B cell (primary cell): Measurements from ENCODE around the gene PDCD2L. TPM values are rescaled to one million over a fixed set of nuclear protein-coding genes. Genes with fewer than 3 reads are reported as not detected.
"Not testable (repeated sequence)": the region's sequence is repeated elsewhere in the genome, so short reads cannot be mapped to it uniquely, and the experiment has no call there.

Experiments
- ATAC-seq: fragments of 200-7000 bp; cut with Tn5 transposase; one replicate; pipeline ENCODE4 v1.10.0; 2021; ENCODE audit warnings: low read depth, mild to moderate bottlenecking, moderate number of reproducible peaks, moderate library complexity
- CTCF ChIA-PET: fragments of 350-600 bp; sonication (Branson Sonifier 250); formaldehyde crosslinking; loops from one replicate; lab custom pipeline; 2021; ENCODE audit warnings: antibody characterized with exemption, inconsistent platforms; lab: Charles Lee
- POLR2A ChIA-PET: fragments of 350-600 bp; sonication (Branson Sonifier 250); formaldehyde crosslinking; loops from one replicate; lab custom pipeline; 2021; ENCODE audit warnings: antibody characterized with exemption; lab: Charles Lee
- DNase-seq: peaks from one replicate; pipeline ENCODE4 v3.0.0; 2013
- H2AFZ ChIP-seq: 2 replicates; pipeline ENCODE4 v1.6.1; 2012; ENCODE audit warnings: mild to moderate bottlenecking, low read depth, low read length; ENCODE audit not compliant: insufficient read depth, poor library complexity, severe bottlenecking
- H3K27ac ChIP-seq, 2 donors: 1 replicate in 1 of 2; 2 replicates in 1 of 2; pipeline ENCODE4 v1.5.1; 2012 to 2013; ENCODE audit warnings: low read length in 2 of 2, mild to moderate bottlenecking in 2 of 2, moderate library complexity in 1 of 2
- H3K27me3 ChIP-seq, 4 experiments: fragments of 200-600 bp in 1 of 4; sonication (generic) in 1 of 4; replicated peaks in 1 of 4; 1 replicate in 2 of 4; 2 replicates in 2 of 4; pipeline versions ENCODE4 v1.6.1 to v1.7.0; 2013 to 2016; ENCODE audit warnings: low read length in 3 of 4, mild to moderate bottlenecking in 2 of 4, mixed read lengths in 1 of 4, moderate library complexity in 1 of 4; ENCODE audit not compliant: insufficient read depth in 4 of 4, control insufficient read depth in 3 of 4; ENCODE audit errors: control extremely low read depth in 1 of 4
- H3K36me3 ChIP-seq, 2 experiments: replicated peaks in 1 of 2; 1 replicate in 1 of 2; 2 replicates in 1 of 2; pipeline versions ENCODE4 v1.6.1 to v1.7.1; 2013; ENCODE audit warnings: low read length in 1 of 2; ENCODE audit not compliant: insufficient read depth in 2 of 2, control insufficient read depth in 1 of 2; ENCODE audit errors: control extremely low read depth in 1 of 2, extremely low read depth in 1 of 2
- H3K4me1 ChIP-seq, 2 donors: fragments of 200-600 bp in 1 of 2; sonication (generic) in 1 of 2; 1 replicate in 1 of 2; 2 replicates in 1 of 2; pipeline versions ENCODE4 v1.5.1 to v1.6.1; 2013 to 2017; ENCODE audit warnings: low read length in 2 of 2; ENCODE audit not compliant: control insufficient read depth in 2 of 2, insufficient read depth in 2 of 2
- H3K4me2 ChIP-seq: replicated peaks from 2 replicates; pipeline ENCODE3; 2012; ENCODE audit warnings: mild to moderate bottlenecking, low read depth, low read length; ENCODE audit not compliant: poor library complexity, severe bottlenecking
- H3K4me3 ChIP-seq, 5 experiments: fragments of 200-600 bp in 1 of 5; sonication (generic) in 1 of 5; 1 replicate in 3 of 5; 2 replicates in 2 of 5; pipeline versions ENCODE4 v1.5.1 to v1.7.0; 2011 to 2016; ENCODE audit warnings: low read length in 4 of 5, mild to moderate bottlenecking in 4 of 5, low read depth in 2 of 5, control low read depth in 1 of 5, moderate library complexity in 1 of 5; ENCODE audit not compliant: insufficient read depth in 1 of 5; ENCODE audit errors: control extremely low read depth in 1 of 5, extremely low read depth in 1 of 5
- H3K79me2 ChIP-seq: fragments of 200-600 bp; sonication (generic); one replicate; pipeline ENCODE4 v1.6.0; 2016; ENCODE audit warnings: low read length; ENCODE audit not compliant: control insufficient read depth, insufficient read depth
- H3K9ac ChIP-seq: fragments of 200-600 bp; sonication (generic); 2 replicates; pipeline ENCODE4 v1.6.1; 2017; ENCODE audit warnings: mild to moderate bottlenecking, low read length, moderate library complexity
- H3K9me3 ChIP-seq, 3 donors: one replicate each; pipeline versions ENCODE4 v1.6.1 to v1.7.1; 2013; ENCODE audit warnings: low read length in 2 of 3; ENCODE audit not compliant: control insufficient read depth in 2 of 3, insufficient read depth in 1 of 3; ENCODE audit errors: control extremely low read depth in 1 of 3
- H4K20me1 ChIP-seq: 2 replicates; pipeline ENCODE4 v1.6.0; 2012; ENCODE audit warnings: mild to moderate bottlenecking, low read length; ENCODE audit not compliant: insufficient read depth, control insufficient read depth, poor library complexity, severe bottlenecking
- H3K27ac Mint-ChIP-seq: one replicate; pipeline ENCODE4 v1.8.0; 2021; ENCODE audit warnings: mixed read lengths
- H3K27me3 Mint-ChIP-seq: one replicate; pipeline ENCODE4 v1.8.0; 2021; ENCODE audit warnings: mixed read lengths
- H3K4me1 Mint-ChIP-seq: one replicate; pipeline ENCODE4 v1.8.0; 2021; ENCODE audit warnings: mixed read lengths
- H3K4me3 Mint-ChIP-seq: one replicate; pipeline ENCODE4 v1.8.0; 2021; ENCODE audit warnings: mixed read lengths
- H3K9me3 Mint-ChIP-seq: one replicate; pipeline ENCODE4 v1.8.0; 2022; ENCODE audit warnings: mixed read lengths; ENCODE audit not compliant: insufficient read depth
- CTCF ChIP-seq: fragments of 200-600 bp; IDR thresholded peaks from one replicate; pipeline ENCODE4 v1.8.0; 2022; ENCODE audit warnings: antibody characterized with exemption, mild to moderate bottlenecking
- EZH2 ChIP-seq: IDR thresholded peaks from 2 replicates; pipeline ENCODE4 v1.6.1; 2012; ENCODE audit warnings: borderline replicate concordance, low read depth, mild to moderate bottlenecking, moderate library complexity, low read length; ENCODE audit not compliant: insufficient read depth, poor library complexity, severe bottlenecking
- WGBS: methylation state at CpG from one replicate; pipeline ENCODE4 v1.1.5; 2013; ENCODE audit warnings: missing lambda C conversion rate; ENCODE audit not compliant: insufficient coverage; 5-methylcytosine and 5-hydroxymethylcytosine counted together
- intact Hi-C: fragments of 100-400 bp; cut with micrococcal nuclease; formaldehyde crosslinking; loops from one replicate; pipeline ENCODE4 v1.10.0; 2022
- polyA plus RNA-seq: library from polyadenylated mRNA; depleted of rRNA; stranded (reverse); fragments of >200 nt; gene quantifications from 2 replicates; pipeline ENCODE4 v1.2.3, GENCODE V29; 2012
- total RNA-seq, 2 donors: library from RNA; stranded (reverse); fragments of 120-200 nt in 1 of 2; gene quantifications; 1 replicate in 1 of 2; 2 replicates in 1 of 2; pipeline versions ENCODE4 v1.2.3 to v1.2.4, GENCODE V29; 2013 to 2022

PDCD2L gene
- total and polyA plus RNA-seq, 2 donors (not counting 1 experiment from before 2014, with no cell fraction given) = 11.3 to 16.7 TPM

- Histone ChIP-seq H3K9me3 (no peaks in the 10 kb centered on the region), H3K27me3 (no peaks in the 10 kb centered on the region), H3K4me2 (no peak overlapping the region), H3K4me3 (no peak overlapping the region), H3K27ac (no peak overlapping the region), H2AFZ (no peak overlapping the region), H3K36me3 (peaks cover 10 to 76% of the 10 kb centered on the region in 2 experiments), H3K4me1 (no peaks in the 10 kb centered on the region), H3K79me2 (peaks cover 23% of the 10 kb centered on the region), H4K20me1 (peaks cover 35% of the 10 kb centered on the region), H3K9ac (no peak overlapping the region)
- Mint-ChIP-seq H3K4me3 (no peak overlapping the region), H3K27me3 (no peaks in the 10 kb centered on the region), H3K4me1 (no peaks in the 10 kb centered on the region), H3K27ac (no peak overlapping the region), H3K9me3 (no peaks in the 10 kb centered on the region)
- ChIA-PET POLR2A (no interaction called here), CTCF (no interaction called here)
- TF ChIP-seq EZH2 = no peak
- TF ChIP-seq CTCF = no peak
- DNase-seq = no peak
- ATAC-seq = no peak
- no CpG with 5 or more reads among the region's 2 CpGs for WGBS
- intact Hi-C loops = no loop called here
Observed at GRCh38 chr19:34459614-34460013, 55.4 kb downstream of the PDCD2L start.

- Histone ChIP-seq H2AFZ (no peak overlapping the region), H3K27me3 (no peaks in the 10 kb centered on the region), H3K4me2 (no peak overlapping the region), H4K20me1 (peaks cover 28% of the 10 kb centered on the region), H3K4me3 (no peak overlapping the region), H3K27ac (no peak overlapping the region), H3K79me2 (peaks cover 17% of the 10 kb centered on the region), H3K4me1 (no peaks in the 10 kb centered on the region), H3K9ac (no peak overlapping the region), H3K36me3 (peaks cover 7 to 86% of the 10 kb centered on the region in 2 experiments), H3K9me3 (no peaks in the 10 kb centered on the region)
- Mint-ChIP-seq H3K27ac (no peak overlapping the region), H3K27me3 (no peaks in the 10 kb centered on the region), H3K4me1 (no peaks in the 10 kb centered on the region), H3K9me3 (no peaks in the 10 kb centered on the region), H3K4me3 (no peak overlapping the region)
- ATAC-seq (no peak), DNase-seq (no peak)
- CTCF ChIA-PET = interaction anchor here (0.6 kb wide), 1 partner anchor 313 kb away, joined by 3 read pairs; no protein-coding TSS in a partner anchor
- POLR2A ChIA-PET = no interaction called here
- TF ChIP-seq EZH2 = no peak
- no peak for TF ChIP-seq CTCF
- intact Hi-C loops = no loop called here
- WGBS = 98% methylated on average over 4 of the region's 5 CpGs
Observed at GRCh38 chr19:34461375-34462100, 57.3 kb downstream of the PDCD2L start.

- POLR2A ChIA-PET, H3K79me2 ChIP-seq: not testable (repeated sequence)
Observed at GRCh38 chr19:34464785-34465184, 60.6 kb downstream of the PDCD2L start.

More at GRCh38 chr19:34464785-34465184, 60.6 kb downstream of the PDCD2L start:
- H3K9me3 ChIP-seq, H3K9me3 Mint-ChIP-seq, H2AFZ ChIP-seq, H3K9ac ChIP-seq, H3K4me1 Mint-ChIP-seq, H3K4me2 ChIP-seq, H3K4me3 Mint-ChIP-seq, H3K27me3 Mint-ChIP-seq, H3K27ac ChIP-seq, CTCF ChIA-PET, intact Hi-C loops, DNase-seq, H3K4me3 ChIP-seq, ATAC-seq, H3K27ac Mint-ChIP-seq, H3K27me3 ChIP-seq, H3K4me1 ChIP-seq: not testable (repeated sequence)
- Histone ChIP-seq H4K20me1 (peaks cover 11% of the 10 kb centered on the region), H3K36me3 (peaks cover 4 to 91% of the 10 kb centered on the region in 2 experiments)
- WGBS = 96% methylated on average over 3 of the region's 4 CpGs
